GM19372 (cell line): ENCODE results near the gene IRAG1.

Experiments used
- ATAC-seq: cut with Tn5 transposase; IDR thresholded peaks from one replicate; pipeline ENCODE4 v1.9.1; 2021; ENCODE audit warnings: mild to moderate bottlenecking, low read depth, moderate library complexity; ENCODE audit not compliant: unreplicated experiment

The IRAG1 gene

DNA sequence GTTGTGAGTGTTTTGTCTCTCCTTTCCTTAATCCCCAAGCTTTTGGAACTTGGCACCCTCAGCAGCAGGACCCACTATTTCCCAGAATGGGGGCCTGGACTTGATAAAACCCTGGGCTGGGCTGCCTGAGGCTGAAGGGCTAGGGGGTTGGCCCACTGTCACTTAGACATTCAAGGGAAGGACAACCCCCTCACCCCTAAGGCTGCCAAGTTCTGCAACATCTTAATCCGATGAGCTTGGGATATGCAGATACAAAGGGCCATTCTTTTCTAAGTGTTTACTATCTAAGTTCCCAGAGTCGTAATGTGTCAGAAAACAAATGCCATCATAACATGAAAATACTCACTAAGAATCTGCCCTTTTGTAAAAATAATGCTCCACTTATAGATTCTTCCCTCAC lies 42.9 kb downstream of the IRAG1 start:
- no peak for ATAC-seq

DNA sequence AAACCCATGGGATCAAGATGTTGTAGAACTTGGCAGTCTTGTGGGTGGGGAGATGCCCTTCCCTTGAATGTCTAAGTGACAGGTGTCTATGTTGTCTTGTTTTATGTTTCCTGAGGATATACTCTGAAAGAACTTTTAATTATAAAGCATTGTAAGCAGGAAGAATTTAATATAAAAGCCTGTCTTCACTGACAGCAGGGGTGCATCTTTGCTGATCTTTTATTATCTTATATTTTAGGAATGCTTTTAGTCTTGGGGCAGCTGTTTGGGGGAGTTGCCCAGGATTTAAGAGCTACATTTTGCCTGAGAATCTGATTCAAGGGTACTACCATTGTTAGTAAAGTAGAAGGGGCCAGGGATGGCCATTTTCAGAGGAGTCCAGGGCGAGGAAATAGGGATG lies 43.4 kb downstream of the IRAG1 start:
- ATAC-seq, result no peak

GRCh38 chr11:10648871-10649270 lies 44.7 kb downstream of the IRAG1 start:
- no peak for ATAC-seq

GRCh38 chr11:10646681-10647355 lies 46.7 kb downstream of the IRAG1 start:
- no peak for ATAC-seq

DNA sequence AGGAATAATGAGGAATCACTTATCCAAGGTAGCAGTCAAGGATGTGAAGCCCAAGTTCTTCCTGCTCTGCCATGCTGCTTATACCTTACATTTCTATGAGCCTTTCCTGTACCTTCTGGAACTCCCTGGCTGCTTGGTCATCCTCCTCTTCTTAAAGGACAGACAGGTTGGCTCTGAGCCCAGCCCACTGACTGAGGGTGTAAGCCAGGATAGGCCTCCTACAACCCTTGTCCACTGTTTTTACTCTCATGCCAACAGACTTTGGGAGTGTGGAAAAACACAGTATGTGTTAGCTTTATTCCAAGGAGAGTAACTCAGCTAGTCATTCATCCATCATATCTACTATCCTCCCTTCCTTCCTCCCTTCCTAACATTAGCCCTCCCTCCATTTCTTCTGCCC lies 47.5 kb downstream of the IRAG1 start:
- no peak for ATAC-seq

GRCh38 chr11:10645212-10645795 lies 48.3 kb downstream of the IRAG1 start:
- ATAC-seq, result no peak
